HG02571 (cell line): ENCODE data around the gene SLC1A4.
"Not testable (repeated sequence)": the region's sequence is repeated elsewhere in the genome, so short reads cannot be mapped to it uniquely, and the experiment has no call there.

Experiments
- ATAC-seq: cut with Tn5 transposase; IDR thresholded peaks from one replicate; pipeline ENCODE4 v1.9.1; 2021; ENCODE audit warnings: mild to moderate bottlenecking, moderate library complexity; ENCODE audit not compliant: unreplicated experiment

The SLC1A4 gene

DNA sequence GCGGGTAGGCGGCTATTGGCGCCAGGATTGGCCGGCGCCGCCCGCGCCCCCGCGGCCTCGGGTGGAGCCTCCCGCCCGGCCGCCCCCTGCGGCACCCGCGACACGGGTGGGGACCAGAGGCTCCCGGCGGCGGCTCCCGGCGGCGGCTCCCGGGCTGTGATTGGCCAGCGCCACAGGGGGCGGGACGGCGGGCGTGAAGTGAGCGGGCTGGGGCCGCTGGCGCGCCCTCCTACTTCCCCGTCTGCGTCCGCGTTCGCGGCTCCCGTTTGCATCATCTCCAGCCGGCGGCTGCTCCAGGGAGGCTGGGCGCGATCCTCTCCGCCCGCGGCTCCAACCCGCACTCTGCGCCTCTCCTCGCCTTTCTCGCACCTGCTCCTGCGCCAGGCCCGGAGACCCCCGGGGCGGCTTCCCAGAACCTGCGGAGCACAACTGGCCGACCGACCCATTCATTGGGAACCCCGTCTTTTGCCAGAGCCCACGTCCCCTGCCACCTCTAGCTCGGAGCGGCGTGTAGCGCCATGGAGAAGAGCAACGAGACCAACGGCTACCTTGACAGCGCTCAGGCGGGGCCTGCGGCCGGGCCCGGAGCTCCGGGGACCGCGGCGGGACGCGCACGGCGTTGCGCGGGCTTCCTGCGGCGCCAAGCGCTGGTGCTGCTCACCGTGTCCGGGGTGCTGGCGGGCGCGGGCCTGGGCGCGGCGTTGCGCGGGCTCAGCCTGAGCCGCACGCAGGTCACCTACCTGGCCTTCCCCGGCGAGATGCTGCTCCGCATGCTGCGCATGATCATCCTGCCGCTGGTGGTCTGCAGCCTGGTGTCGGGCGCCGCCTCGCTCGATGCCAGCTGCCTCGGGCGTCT lies at the start of gene SLC1A4:
Gene SLC1A4 (plus strand): TSS at position 274 of the 856 bp plus-strand sequence. CDS start 245 bp downstream, at position 519.
- ATAC-seq, result peak; percentile 66

DNA sequence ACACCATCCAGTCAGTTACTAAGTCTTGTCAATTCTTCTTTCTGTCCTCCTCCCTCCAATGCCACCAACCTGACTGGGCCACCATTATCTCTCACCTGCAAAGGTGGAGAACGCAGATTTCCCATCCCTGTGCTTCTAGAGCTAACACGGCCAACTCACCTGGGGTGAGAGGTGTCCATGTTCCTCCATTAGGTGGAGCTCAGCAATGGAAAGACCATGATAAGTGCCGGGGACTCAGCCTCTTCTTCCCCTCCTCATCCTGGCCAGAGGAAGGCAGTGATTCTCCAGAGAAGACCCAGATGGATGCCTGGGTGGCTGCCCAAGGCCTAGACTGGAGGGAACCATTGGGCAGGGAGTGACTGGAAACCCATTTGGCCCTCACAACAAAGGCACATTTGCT lies 48.1 kb upstream of the SLC1A4 start:
- no peak for ATAC-seq

DNA sequence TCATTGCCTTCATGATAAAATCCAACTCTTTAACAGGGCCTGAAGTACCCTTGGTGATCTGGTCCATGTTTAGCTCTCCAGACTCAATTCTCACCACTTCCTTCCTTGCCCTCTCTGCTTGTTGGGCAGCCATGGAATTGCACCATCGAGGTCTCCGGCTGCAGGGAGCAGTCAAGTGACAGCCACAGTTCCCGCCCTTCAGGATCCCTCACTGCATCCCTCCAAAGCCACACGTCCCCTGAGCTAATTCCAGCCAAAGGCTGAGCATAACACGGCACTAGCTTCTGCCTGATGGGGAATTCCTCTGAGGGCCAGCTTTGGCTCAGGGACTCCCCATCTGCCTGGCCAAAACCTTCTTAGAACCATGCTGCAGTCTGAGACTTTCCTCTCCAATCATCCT lies 47.4 kb upstream of the SLC1A4 start:
- no peak for ATAC-seq

DNA sequence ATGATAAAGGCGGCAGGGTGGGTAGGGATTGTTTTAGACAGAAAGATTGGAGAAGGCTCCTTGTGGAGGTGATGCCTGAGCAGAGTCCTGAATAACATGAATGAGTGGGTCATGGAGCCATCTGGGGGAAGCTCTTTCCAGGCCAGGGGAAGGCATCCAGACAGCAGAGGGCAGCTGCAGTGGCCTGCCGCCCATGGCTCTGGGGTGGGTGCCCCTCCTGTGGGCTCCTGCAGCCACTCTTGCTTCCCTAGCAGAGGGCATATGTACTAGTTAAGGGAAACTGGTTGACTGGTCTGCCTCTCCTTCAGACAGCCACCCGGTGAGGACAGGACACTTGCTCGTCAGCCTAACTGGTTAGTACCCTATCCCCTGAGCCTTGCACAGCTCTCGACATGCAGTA lies 46.5 kb upstream of the SLC1A4 start:
- ATAC-seq, result no peak

DNA sequence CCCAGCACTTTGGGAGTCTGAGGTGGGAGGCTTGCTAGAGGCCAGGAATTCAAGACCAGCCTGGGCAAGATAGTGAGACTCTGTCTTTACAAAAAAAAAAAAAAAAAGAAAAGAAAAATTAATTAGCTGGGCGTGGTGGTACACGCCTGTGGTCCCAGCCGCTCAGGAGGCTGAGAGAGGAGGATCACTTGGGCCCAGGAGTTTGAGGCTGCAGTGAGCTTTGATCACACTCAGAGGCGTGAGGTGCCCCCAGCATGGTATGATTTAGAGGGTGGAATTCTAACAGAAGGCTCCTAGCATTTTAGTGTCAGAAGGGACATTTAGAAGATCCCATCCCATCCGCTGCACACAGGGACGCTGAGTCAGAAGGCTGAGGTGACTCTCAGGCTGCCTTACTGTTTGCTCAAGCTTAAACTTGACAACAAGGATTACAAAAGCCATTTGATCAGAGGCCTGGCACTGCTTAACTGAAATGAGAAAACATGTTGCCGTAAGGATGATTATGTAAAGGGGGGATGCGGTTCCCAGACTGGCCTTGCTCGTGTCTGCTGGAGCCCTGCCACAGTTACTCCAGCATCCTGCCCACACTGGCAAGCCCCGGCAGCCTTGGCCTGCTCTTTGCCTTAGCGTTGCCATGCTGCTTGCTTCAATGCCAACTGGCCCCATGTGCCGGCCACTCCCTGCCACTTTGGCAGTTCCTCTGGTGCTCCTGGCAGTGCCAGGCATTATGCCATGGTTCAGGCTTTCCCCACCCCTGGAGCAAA lies 45.6 kb upstream of the SLC1A4 start:
- no peak for ATAC-seq

DNA sequence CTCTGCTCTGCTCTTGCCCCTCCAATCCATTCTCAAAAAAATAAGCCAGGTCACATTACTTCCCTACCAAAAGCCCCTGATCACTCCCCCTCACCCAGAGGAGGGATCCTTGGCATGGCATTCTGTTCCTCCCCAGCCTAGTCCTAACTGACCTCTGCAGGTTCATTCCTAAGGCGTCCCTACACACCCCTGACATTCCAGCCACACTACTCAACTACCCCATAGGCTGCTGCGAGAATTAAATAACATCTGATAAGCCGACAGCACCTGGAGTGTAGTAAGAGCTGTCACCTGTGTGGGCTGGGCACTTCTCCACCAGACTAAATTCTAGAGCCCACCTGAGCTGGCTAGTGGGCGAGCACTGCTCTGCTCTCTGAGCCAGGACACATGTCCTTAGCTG lies 44.7 kb upstream of the SLC1A4 start:
- ATAC-seq, result no peak

DNA sequence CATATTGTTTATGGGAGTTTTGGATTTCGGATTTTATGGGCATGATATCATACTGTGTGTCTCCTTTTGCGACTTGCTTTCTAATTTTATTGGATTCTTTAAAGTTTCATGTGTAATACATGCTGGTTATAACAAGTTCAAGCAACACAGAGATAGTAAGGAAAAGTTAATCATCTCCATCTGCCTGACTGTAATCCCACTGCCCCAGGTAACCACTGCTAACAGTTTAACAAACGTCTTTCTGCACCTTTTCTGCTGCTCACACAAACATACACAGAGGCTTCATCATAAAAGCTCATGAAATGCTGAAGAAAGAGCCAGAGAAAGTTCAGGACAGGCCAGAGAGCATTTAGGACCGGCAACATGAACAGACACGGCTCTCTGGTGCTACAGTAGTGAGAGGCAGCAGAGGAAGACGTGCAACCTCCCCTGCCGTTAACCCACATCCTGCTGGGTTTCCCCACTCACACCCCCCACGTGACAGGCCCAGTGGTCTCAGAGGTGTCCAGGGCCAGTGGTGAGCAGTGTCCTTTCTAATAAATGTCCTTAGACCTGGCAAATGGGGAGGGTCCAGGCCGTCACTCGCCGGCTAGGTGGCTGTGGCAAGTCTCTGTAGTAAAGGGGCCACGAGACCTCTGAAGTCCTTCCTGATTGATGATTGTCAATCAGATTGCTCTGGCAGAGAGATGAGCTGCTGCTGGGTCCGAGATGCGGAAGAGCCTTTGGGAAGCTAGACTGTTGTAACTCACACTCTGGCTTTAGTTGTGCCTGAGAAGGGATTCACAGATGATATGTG lies 43.0 kb upstream of the SLC1A4 start:
- ATAC-seq, result peak; percentile 93

DNA sequence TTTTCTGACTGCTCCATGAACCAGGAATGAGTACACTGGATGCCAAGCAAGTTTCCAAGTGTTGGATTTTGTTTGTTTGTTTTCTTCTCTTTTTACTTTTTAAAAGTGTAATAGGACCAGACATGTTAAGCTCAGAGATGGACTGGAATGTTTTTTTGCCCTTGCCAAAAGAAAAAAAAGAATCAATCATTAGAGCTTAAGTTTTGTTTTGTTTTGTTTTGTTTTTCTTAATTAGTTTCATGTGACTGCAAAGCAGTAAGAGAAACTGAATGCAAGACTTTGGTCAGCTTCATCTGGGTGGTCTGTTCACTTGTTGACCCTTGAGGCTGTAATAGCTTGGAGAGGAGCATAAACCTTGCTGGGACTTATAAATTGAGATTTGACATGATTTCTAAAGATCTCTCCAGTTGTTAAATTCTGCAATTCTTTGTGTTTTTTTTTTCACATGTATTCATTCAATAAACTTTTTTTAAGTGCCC lies 42.4 kb upstream of the SLC1A4 start:
- ATAC-seq, result no peak

DNA sequence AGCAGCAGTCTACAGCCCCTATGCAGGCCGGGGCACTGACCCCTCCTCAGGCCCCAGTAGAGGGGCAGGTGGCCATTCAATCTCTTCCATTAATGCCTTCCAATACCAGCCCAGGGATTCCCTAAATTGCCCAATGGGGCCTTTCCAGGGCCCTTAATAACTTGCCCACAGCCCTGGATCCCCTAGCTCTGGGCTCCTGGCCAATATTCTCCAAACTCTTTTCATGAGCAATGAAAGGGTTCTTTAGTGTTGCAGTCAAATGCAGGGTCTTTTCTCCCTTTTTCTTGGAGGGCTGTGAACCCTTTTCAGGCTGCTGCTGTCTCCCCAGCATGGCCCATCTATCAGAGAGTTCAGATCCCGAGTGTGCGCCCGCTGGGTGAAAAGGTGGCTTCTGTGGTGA lies 41.3 kb upstream of the SLC1A4 start:
- no peak for ATAC-seq

DNA sequence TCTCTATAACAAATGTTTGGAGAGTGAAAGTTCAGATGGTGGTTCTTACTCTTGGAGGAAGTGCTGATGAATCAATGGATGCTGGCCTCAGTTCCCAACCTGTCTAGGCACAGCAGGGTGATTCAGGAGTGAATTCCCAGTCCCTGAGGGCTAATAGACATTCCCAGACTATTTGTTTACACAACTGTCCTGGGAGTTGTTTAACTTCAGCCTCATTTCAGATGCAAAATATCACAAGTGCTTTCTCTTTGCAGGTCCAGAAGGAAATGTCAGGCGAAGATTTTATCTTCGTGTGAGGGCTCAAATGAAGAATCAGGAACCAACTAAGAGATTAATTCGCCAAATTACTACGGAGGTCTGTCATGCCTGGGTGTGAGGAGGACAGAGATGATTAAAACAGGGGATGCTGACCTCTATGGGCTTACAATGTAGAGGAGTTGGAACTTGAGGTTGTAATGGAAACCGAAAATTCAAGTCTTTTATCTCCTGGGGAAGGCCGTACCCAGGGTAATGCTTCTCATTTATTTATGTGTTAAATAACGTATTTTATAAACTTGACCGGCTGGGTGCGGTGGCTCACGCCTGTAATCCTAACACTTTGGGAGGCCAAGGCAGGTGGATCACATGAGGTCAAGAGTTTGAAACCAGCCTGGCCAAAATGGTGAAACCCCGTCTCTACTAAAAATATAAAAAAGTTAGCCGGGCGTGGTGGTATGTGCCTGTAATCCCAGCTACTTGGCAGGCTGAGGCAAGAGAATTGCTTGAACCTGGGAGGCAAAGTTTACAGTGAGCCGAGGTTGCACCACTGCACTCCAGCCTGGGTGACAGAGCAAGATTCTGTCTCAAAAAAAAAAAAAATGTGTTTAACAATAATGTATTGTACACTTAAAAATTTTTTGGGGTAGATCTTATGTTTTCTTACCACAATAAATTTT lies 38.7 kb upstream of the SLC1A4 start:
- no peak for ATAC-seq

DNA sequence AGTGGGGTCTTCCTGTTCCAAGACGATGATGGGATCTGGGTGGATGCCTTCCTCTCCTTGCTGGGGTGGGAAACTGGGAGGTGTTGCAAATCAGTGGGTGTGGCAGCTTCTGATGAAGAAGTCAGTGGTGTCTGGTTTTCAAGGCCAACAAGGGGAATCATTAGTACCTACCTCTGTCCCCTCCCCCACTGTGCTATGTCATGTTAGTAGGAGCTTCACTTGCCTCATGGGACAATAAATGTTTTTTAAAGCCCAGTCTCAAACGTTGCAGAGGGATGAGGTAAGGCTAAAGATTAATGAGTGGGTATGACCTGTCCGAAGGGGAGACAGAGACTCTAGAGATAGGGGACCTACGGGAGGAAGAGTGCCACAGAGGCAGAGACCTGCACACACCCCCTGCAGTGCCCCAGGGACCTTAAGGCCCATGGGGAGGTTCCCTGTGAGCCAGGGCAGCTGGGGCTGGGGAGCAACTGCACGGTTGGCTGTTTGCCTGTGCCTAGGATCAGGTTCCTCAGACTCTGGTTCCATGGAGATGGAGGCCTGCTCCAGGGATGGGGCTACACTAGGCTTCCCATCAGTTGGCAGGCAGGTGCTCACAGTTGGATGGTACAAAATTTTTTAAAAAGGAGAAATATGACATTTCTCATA lies 37.8 kb upstream of the SLC1A4 start:
- ATAC-seq, result no peak

DNA sequence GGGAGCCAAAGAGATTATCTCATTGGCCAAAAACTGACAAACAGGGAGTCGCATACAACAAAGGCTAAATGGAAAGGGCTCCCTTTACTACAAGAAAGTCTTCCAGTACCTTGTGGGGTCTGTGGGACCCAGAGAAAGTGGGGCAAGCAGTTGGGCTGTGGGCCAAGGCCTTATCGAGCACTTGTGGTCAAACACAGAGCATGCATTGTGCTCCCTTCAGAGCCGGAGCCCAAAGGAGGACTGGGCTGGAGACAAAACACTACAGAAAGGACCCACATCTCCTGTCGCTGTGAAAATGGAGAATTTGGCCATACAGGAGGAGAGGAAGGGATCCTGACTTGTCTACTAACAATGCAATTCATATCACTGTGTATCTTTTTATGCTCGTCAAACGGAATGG lies 37.1 kb upstream of the SLC1A4 start:
- no peak for ATAC-seq

DNA sequence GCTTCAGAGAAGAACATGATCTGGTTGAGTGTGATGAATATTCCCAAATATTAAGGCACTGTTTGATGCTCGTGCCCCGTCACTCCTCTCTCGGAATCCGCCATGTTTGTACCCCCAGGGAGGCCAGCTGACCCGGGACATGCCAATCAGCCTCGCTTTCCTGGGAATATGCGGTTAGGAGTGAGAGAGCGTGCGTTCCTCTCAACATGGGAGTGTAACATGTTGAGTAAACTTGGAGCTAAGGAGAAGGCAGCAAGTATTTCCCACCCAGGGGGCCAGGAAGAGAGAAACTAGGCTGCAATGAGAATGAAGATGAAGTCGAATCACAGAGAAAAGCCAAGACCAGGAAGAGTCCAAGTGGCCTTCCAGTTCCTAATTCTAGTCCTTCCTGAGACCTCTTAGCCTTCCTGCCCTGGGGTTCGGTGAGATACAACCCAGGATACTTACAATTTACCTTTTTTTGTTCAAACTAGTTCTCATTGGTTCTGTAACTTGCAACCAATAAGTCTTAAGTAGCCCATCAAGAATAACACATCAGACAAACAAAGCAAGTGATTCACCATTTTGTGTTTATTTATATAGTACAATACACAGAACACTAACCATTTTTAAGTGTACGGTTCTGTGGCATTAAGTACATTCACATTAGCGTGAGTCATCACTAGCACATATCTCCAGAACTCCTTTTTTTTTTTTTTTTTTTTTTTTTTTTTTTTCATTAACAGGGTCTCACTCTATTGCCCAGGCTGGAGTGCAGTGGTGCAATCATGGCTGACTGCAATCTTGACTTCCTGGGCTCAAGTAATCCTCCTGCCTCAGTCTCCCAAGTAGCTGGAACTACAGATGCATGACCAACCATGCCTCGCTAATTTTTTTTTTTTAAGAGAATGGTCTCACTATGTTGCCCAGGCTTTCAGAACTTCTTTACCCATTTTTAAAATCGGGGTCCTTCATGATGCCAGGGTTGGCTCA lies 36.4 kb upstream of the SLC1A4 start:
- ATAC-seq, result no peak

DNA sequence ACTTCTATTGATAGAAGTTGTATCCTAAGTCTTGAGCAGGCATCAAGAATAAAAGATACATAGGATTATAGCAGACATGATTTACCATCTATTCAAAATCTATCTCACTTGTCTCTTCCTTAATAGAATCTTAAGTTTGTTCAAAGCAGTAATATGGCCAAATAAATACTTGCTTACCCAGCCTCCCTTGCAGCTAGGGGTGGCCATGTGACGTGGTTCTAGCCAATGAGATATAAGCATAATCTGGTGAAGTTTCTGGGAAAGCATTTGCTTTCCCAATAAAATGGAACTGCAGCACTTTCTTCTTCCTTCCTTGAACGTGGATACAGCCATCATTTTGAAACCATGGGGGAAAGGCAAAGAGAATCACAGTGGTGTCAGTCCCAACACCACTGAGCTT lies 33.7 kb upstream of the SLC1A4 start:
- ATAC-seq, result no peak

DNA sequence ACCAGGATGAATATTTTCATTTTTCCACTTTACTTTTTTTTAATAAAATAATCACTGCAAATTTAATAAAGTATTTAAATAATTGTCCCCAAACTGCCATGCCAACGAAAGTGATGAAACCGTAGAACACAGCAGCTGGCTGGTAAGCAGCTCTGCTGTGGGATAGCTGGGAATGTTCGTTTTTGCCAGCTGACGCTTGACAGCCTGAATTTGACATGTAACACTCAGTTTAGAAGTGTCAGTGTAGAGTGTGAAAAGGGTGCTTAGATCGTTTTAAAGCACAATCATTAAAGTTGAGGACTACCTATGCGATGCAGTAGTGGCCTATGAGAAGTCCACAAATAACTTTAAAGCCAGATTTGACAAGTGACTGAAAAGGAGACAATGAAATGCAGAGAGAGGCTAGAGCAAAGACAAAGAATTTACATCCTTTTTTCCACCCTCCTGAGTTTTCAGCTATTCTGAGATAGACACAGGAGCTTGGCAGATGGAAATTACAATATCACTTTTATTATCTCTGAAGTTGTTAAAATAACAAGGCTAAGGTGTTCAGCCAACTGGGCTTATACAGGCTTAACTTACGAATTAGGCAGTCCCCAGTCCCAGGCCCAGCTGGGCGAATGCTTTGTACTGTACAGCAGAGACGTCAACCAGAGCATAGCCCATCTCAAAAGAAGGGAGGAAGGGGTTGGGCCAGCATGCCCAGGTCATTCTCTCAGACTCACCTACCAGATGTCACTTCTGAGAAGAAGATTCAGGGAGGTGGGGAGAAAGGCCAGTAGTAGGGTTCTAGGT lies 31.9 kb upstream of the SLC1A4 start:
- ATAC-seq, result no peak

DNA sequence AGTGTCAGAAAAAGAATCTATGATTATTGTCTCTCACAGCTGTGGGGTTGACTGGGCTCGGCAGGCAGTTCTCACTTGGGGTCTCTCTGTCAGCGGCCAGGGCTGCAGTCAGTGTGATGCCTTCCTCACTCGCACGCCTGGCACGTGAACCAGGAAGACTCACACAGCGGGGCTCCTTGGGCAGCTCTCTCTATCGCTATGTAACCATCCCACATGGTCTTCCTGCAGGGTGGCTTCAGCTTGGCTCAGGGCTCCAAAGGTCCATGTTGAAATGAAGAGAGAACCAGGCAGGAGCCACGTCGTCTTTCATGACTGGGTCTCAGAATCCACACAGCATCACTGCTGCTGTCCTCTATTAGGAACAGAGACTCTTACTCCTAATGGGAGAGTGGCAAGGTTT lies 30.6 kb upstream of the SLC1A4 start:
- ATAC-seq, result no peak

DNA sequence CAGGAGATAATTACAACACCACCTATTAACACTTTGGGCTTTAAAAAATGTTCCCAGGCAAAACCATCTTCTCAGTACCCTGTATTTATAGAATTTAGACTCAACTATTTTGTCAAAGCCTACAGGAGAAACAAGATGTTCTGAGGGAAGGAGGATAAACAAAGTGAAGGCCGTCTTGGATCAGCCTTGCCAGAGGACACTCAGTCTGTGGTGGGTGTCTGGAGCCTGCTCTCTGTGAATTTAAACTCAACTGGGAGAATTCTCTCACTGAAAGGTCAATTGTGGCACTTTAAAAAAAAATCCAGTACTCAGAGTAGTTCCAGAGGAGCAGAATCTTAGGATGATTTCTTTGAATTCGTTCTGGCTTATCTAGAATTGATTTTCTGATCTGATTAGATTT lies 28.4 kb upstream of the SLC1A4 start:
- no peak for ATAC-seq

DNA sequence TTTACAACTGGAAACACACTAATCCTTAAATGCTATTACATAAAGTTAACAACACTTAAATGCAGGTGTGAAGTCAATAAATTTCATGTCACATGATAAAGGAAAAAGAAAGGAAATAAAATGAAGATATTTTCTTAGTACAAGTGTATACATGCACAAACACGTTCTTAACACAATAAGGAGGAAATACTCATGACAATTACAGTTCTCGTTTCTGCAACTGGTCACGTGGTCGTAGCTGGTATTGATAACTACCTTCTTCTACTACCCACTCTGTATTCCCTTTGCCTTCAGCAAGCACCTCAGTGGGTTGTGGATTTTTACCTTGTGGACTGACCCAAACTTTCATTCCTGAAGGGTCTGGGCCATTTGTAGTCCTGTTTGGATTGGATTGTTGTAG lies 26.1 kb upstream of the SLC1A4 start:
- ATAC-seq, result not testable (repeated sequence)
